ENCODE data around the gene QRICH1. TPM values are rescaled to one million over a fixed set of nuclear protein-coding genes. Genes with fewer than 3 reads are reported as not detected.

The QRICH1 gene
- total and polyA plus RNA-seq, 2 of the 13 experiments (the other 11 are each of a cell fraction or from before 2014, with no cell fraction given): 52.6 to 102 TPM

DNA sequence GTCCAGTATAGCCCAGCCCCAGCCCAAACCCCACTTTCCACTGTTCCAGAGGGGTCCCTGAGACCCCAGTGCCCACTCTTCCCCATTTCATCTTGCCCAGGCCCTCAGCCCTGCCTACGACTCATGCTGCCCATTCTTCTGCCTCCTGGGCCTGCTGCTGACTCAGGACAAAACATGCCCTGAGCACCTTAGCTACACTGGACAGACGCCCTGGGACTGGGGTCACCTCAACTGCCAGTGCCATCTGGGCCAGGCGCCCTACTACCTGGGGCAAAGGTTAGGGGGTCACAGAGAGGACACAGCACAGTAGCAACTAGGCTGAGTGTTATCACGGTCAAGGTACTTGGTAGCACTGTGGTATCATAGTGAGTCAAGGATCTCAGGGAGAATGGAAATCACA, 41.6 kb upstream of the QRICH1 start:
- Histone ChIP-seq H3K9ac (ENCODE audit: insufficient read depth, low read depth, low read length) (no peak overlapping the region), H3K36me3 (replicated peaks in 1 of 2; ENCODE audit: control insufficient read depth in 1 of 2, insufficient read depth in 2 of 2, low read length in 2 of 2) (peaks cover 0 to 6% of the 10 kb centered on the region in 2 experiments; a peak in 1 of 5 replicates), H3K79me2 (ENCODE audit: insufficient read depth, low read length) (peaks cover 15% of the 10 kb centered on the region), H3K9me3 (ENCODE audit: low read length) (no peaks in the 10 kb centered on the region), H3K4me3 (replicated peaks in 1 of 3; ENCODE audit: insufficient read depth in 1 of 3, low read depth in 2 of 3, low read length in 3 of 3) (no peak overlapping the region), H3K27me3 (ENCODE audit: control insufficient read depth in 1 of 2, insufficient read depth in 2 of 2, low read length in 2 of 2) (no peaks in the 10 kb centered on the region), H3K27ac (ENCODE audit: extremely low read length, insufficient read depth, low read length) (peak overlapping the region; percentile 46), H2AFZ (ENCODE audit: low read length) (no peak overlapping the region), H3K4me2 (ENCODE audit: low read depth, low read length) (no peak overlapping the region), H4K20me1 (ENCODE audit: insufficient read depth, low read length) (no peaks in the 10 kb centered on the region), H3K4me1 (ENCODE audit: insufficient read depth, low read length) (peaks cover 39% of the 10 kb centered on the region)
- no TSS peak for BruUV-seq (replicated peaks)
- 7% methylated on average over 4 of the region's 4 CpGs for whole genome bisulfite sequencing (ENCODE audit: low lambda C conversion rate)
- intact Hi-C loops (cut with micrococcal nuclease; ENCODE audit: unreplicated experiment): no loop called here
- FAIRE-seq (no peak), ATAC-seq (peak; percentile 2), DNase-seq (ENCODE audit: low spot score) (no peak)
- ChIA-PET CTCF (ENCODE audit: low intra/inter-chr PET ratio, low total read pairs) (no interaction called here), POLR2A (interaction anchor here (0.6 to 8.5 kb wide), 6 partner anchors 15 to 43 kb away, joined by 3 to 110 read pairs (median 4); partner anchors contain the start of genes QRICH1 and USP19)
- peak; percentile 21 to 50; a peak in 2 of 4 replicates for TF ChIP-seq MAFK (conservative IDR thresholded peaks at IDR 0.05 in 1 of 2, IDR thresholded peaks at IDR 0.05 in 1 of 2; ENCODE audit: low read length in 2 of 2)
- TF ChIP-seq ZNF558 (CRISPR knock-in tag; IDR thresholded peaks at IDR 0.05; ENCODE audit: borderline replicate concordance): 0 out of 2 replicates have a peak, but pooled peaks have one; percentile 1
- TF ChIP-seq ZNF883 (CRISPR knock-in tag; IDR thresholded peaks at IDR 0.05; ENCODE audit: not compliant biosample characterization): peak; percentile 51
- no peak for TF ChIP-seq ZNF337 (CRISPR knock-in tag; IDR thresholded peaks at IDR 0.05; ENCODE audit: borderline replicate concordance, low read depth)
- TF ChIP-seq MED1 (CRISPR knock-in tag; IDR thresholded peaks at IDR 0.05): no peak
- no peak for TF ChIP-seq XRCC5 (optimal IDR thresholded peaks at IDR 0.05; ENCODE audit: low read length)
- TF ChIP-seq PHF8 (CRISPR knock-in tag; IDR thresholded peaks at IDR 0.05): 0 out of 2 replicates have a peak, but pooled peaks have one; percentile 0
- TF ChIP-seq RARA (CRISPR knock-in tag; IDR thresholded peaks at IDR 0.05): peak; percentile 65
- in situ Hi-C loops (cut with HindIII; ENCODE audit: extremely low pct_ligation_motif_present, low pct_unique_long_range_greater_than_20kb): no loop called here

All from HepG2 (cell line).